Erythroblast (primary cell): ENCODE data around the gene RAB5A.
A peak's percentile ranks its signal among the peaks of the same experiment; 100 is the strongest.
"Not testable (repeated sequence)": the region's sequence is repeated elsewhere in the genome, so short reads cannot be mapped to it uniquely, and the experiment has no call there.

ENCODE experiments used
- DNase-seq, 2 experiments: peaks; one replicate each; lab custom pipeline; 2025; lab: John Stamatoyannopoulos, UW
- GATA1 ChIP-seq: IDR thresholded peaks from 2 replicates; pipeline ENCODE4 v1.6.1; 2011; ENCODE audit warnings: low read depth, mild to moderate bottlenecking, control low read depth, low read length, moderate library complexity
- POLR2A ChIP-seq: IDR thresholded peaks from 2 replicates; pipeline ENCODE4 v1.6.1; 2011; ENCODE audit warnings: mild to moderate bottlenecking, low read length

Gene RAB5A

GRCh38 chr3:19967812-19968211 lies 20.9 kb downstream of the RAB5A start:
- peak; percentile 19 to 67 for DNase-seq
- TF ChIP-seq POLR2A (no peak), GATA1 (no peak)

DNA sequence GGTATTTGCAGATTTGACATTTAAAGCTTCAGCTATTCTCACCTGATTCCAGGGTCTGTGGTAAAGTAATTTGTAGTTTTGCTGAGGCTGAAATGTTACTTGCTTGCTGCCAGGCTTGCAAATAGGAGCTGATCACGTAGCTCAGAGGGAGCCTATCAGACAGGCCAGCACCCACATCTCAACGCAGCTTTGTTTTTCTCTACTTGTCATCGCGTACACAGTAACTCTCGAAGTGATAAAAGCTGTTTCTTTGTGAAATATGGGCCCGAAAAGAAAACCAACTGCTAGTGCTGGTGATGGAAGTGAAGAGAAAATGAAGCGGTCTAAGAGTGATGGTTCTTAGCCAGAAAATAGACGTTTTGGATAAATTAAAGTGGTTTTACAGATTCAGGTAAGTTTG lies 23.4 kb downstream of the RAB5A start:
- TF ChIP-seq GATA1 (no peak), POLR2A (no peak)
- DNase-seq = no peak

- TF ChIP-seq POLR2A (no peak), GATA1 (no peak)
- no peak for DNase-seq
Observed at GRCh38 chr3:19972054-19972453, 25.2 kb downstream of the RAB5A start.

DNA sequence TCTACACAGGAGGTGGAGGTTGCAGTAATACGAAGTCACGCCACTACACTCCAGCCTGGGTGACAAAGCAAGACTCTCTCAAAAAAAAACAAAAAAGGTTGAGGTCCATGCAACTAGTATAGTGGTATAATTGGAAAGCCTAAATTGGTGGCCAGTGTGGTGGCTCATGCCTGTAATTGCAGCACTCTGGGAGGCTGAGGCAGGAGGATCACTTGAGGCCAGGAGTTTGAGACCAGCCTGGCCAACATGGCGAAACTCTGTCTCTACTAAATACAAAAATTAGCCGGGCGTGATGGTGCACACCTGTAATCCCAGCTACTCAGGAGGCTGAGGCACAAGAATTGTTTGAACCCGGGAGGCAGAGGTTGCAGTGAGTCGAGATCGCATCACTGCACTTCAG lies 42.0 kb downstream of the RAB5A start:
- not testable (repeated sequence) for DNase-seq

DNA sequence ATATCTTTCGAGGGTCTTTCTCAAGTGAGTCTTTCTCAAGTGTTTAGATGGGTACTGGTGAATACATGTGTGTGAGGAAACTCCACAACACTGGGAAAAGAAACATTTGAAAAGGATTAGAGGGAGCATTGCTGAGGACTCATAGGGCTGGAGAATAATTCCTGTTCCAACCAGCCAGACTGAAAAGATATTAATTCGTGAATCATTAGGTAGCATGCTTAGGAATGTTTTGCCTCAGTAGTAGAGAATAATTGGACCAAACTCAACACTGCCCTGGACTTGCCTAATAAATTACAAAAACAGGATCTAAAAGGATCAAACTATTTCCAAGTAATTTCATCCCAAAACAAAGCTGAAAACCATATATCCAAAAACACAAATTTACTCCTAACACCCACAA lies 47.9 kb downstream of the RAB5A start:
- DNase-seq = no peak

GRCh38 chr3:19997502-19997901 lies 50.6 kb downstream of the RAB5A start:
- no peak for TF ChIP-seq POLR2A
- no peak for TF ChIP-seq GATA1
- no peak for DNase-seq

More for the DNA sequence above, 47.9 kb downstream of the RAB5A start:
- TF ChIP-seq POLR2A (no peak), GATA1 (no peak)

GRCh38 chr3:20001932-20002331 lies 55.0 kb downstream of the RAB5A start:
- TF ChIP-seq GATA1 (no peak), POLR2A (no peak)
- DNase-seq = peak in 1 of 2 experiments; percentile 22

DNA sequence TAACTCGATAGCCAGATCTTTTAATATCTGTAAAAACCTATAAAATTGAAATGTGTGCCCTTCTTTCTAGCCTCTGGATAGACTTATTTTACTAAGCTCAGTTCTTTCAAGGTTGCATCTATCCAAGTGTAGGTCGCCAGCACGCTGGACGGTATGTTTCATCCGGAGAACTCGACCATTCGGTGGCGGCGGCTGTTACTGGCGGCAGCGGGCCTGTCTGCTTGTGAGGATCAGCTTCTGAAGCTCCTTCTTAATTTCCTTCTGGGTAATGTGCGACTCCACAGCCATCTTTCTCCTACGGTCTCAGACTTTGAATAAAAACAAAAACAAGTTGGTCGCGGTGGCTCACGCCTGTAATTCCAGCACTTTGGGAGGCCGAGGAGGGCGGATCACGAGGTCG lies 61.1 kb downstream of the RAB5A start:
- no peak for DNase-seq
- TF ChIP-seq GATA1 = no peak

- DNase-seq = peak; percentile 46 to 79
- TF ChIP-seq POLR2A = no peak
- no peak for TF ChIP-seq GATA1
Observed at GRCh38 chr3:20008646-20009045, 61.7 kb downstream of the RAB5A start.

DNA sequence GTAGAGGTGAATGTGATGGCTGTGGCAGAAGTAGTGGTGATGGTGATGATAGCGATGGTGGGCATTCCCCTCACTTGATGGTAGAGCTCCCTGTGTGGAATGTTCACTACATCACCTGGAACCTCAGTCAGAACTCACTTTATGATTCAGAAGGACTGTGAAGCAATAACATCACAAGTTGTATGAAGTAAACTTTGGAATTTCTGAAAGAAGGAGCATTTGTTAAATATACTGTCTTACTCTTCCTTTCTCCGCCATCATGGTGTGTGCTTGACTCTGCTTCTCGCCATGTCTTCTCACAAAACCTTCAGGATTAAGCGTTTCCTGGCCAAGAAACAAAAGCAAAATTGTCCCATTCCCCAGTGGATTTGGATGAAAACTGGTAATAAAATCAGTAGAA lies 65.3 kb downstream of the RAB5A start, which contains the start of gene PP2D1:
TSS of gene PP2D1 (minus strand) at position 101 of the 400 bp plus-strand sequence. CDS start 192 bp downstream, outside the sequence.
- no peak for TF ChIP-seq POLR2A
- no peak for DNase-seq

DNA sequence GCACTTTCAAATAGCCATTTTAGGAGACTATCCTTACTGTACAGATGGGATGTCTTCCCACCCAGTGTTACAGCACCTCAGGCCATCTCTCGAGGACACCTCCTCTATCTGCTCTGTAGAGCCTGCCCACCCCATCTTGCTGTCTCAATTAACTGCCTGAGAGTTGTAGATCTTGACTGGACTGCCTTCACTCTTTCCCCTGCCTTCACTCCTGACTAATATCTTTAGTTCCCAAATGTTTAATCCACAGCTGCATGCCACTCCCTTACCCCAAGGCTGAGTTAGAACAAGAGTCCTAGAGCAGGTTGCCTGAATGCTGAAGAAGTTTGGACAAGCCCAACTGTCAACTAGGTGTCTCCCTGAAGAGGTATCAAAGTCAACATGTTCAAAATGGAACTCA lies 66.5 kb downstream of the RAB5A start:
- TF ChIP-seq GATA1 (no peak), POLR2A (no peak)
- peak; percentile 53 to 82 for DNase-seq

GRCh38 chr3:20015525-20015924 lies 68.6 kb downstream of the RAB5A start:
- DNase-seq = peak; percentile 82 to 94
- no peak for TF ChIP-seq GATA1
- no peak for TF ChIP-seq POLR2A

- not testable (repeated sequence) for DNase-seq
Observed at GRCh38 chr3:20016076-20016475, 69.2 kb downstream of the RAB5A start.

- peak; percentile 92 to 98 for DNase-seq
- TF ChIP-seq GATA1 = peak; percentile 88
- TF ChIP-seq POLR2A = peak; percentile 75
Observed at GRCh38 chr3:20022954-20023622, 76.2 kb downstream of the RAB5A start.
